Kidney (tissue), 14 donors: ENCODE data around the gene CBX3. TPM values are rescaled to one million over a fixed set of nuclear protein-coding genes. Genes with fewer than 3 reads are reported as not detected.
A peak's percentile ranks its signal among the peaks of the same experiment; 100 is the strongest.

Experiments
- DNase-seq, 5 donors: peaks; one replicate each; pipeline ENCODE4 v3.0.0-alpha.2; 2013 to 2020
- FAIRE-seq: peaks from 2 replicates; lab custom pipeline; 2012; peaks lifted over from hg19 to GRCh38; lab: Jason Lieb, UNC
- H3K27ac ChIP-seq, 2 donors: one replicate each; pipeline ENCODE4 v1.7.0; 2013; ENCODE audit warnings: low read depth in 2 of 2, low read length in 2 of 2, inconsistent platforms in 1 of 2
- H3K27me3 ChIP-seq: one replicate; pipeline ENCODE4 v1.7.1; 2013; ENCODE audit warnings: low read length, inconsistent platforms; ENCODE audit not compliant: control insufficient read depth, insufficient read depth
- H3K36me3 ChIP-seq, 3 donors: one replicate each; pipeline versions ENCODE4 v1.7.0 to v1.7.1; 2013; ENCODE audit warnings: low read length in 3 of 3, control low read depth in 1 of 3, inconsistent platforms in 1 of 3; ENCODE audit not compliant: insufficient read depth in 3 of 3, control insufficient read depth in 2 of 3
- H3K4me1 ChIP-seq, 3 donors: one replicate each; pipeline versions ENCODE4 v1.7.0 to v1.7.1; 2013; ENCODE audit warnings: low read length in 3 of 3, inconsistent platforms in 1 of 3, low read depth in 1 of 3; ENCODE audit not compliant: control insufficient read depth in 2 of 3, insufficient read depth in 2 of 3
- H3K4me3 ChIP-seq, 3 donors: one replicate each; pipeline versions ENCODE4 v1.7.0 to v1.8.1; 2013; ENCODE audit warnings: low read length in 3 of 3, control low read depth in 1 of 3, inconsistent platforms in 1 of 3
- H3K9ac ChIP-seq, 3 donors: one replicate each; pipeline versions ENCODE4 v1.7.0 to v1.7.1; 2013; ENCODE audit warnings: low read length in 3 of 3, control low read depth in 1 of 3, inconsistent platforms in 1 of 3
- H3K9me3 ChIP-seq, 3 donors: one replicate each; pipeline versions ENCODE4 v1.7.0 to v1.7.1; 2013; ENCODE audit warnings: low read length in 3 of 3, control low read depth in 1 of 3, inconsistent platforms in 1 of 3; ENCODE audit not compliant: control insufficient read depth in 2 of 3, insufficient read depth in 1 of 3
- intact Hi-C: fragments of 100-400 bp; cut with DNase I; formaldehyde crosslinking; loops from one replicate; pipeline ENCODE4 v1.11.1; 2022
- polyA plus RNA-seq: library from polyadenylated mRNA; stranded (reverse); fragments of 350-450 nt; fragmentation: Illumina TruSeq; extraction: RNeasy Lipid Tissue Mini Kit (QIAGEN cat#74804); gene quantifications from one replicate; pipeline ENCODE4 v1.2.3, GENCODE V29; 2014; ENCODE audit warnings: low read depth, low replicate concordance; ENCODE audit not compliant: insufficient read depth
- total RNA-seq: library from RNA; stranded (reverse); fragmentation: NEBNext Ultra II Directional; extraction: Animal tissue kit (Norgen Biotek cat#: 25700); gene quantifications from one replicate; pipeline ENCODE4 v1.2.1, GENCODE V29; 2021
- TF ChIP-seq, protein P1 (sequence below): IDR thresholded peaks from 3 replicates; pipeline ENCODE4 v1.5.1; 2012; ENCODE audit warnings: mild to moderate bottlenecking, moderate library complexity, borderline replicate concordance; ENCODE audit not compliant: insufficient read depth; ENCODE audit errors: extremely low read depth
- donor health status: control.
- donor health status: control.
- donor health status: control.
- donor health status: control.
- donor health status: control.
- donor health status: DM: yes; HTN: yes; CAD: no.
- donor health status: Normal renal cell carcinoma (clear cell type).

The CBX3 gene
- total and polyA plus RNA-seq, 2 donors from 2014 or later: 92.4 to 120 TPM

DNA sequence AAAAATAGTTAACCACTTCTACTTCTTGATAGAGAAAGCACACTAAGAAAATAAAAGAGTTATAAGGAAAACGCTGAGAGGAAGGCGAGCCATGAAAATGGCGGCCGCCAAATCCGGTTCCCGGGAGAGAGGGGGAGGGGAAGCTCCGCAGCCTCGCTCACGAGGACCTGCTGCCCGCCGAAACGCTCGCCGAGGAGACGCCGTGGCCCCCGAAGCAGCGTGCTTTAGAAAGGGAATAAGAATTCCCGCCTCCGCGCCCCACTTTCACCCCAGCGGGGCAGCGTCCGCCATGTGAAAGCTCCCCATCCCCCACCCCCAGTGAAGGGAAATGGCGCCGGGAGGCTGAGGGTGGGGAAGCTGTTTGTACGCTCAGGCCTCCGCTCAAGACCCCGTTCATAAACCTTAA, 1.5 kb upstream of the CBX3 start:
- DNase-seq (peak; percentile 75 to 92 (median 86)), FAIRE-seq (no peak)
- H3K27ac ChIP-seq: peak overlapping the region; percentile 99 to 100
- peak overlapping the region; percentile 99 to 100 (median 99) for H3K9ac ChIP-seq
- peak overlapping the region; percentile 71 to 87 (median 85) for H3K4me3 ChIP-seq
- H3K4me1 ChIP-seq: peaks cover 4 to 16% (median 14%) of the 10 kb centered on the region in 3 donors
- peaks cover 7 to 32% (median 15%) of the 10 kb centered on the region in 3 donors for H3K36me3 ChIP-seq
- intact Hi-C loops: no loop called here
- H3K9me3 ChIP-seq: no peaks in the 10 kb centered on the region
- no peaks in the 10 kb centered on the region for H3K27me3 ChIP-seq
- TF ChIP-seq, protein P1, sequence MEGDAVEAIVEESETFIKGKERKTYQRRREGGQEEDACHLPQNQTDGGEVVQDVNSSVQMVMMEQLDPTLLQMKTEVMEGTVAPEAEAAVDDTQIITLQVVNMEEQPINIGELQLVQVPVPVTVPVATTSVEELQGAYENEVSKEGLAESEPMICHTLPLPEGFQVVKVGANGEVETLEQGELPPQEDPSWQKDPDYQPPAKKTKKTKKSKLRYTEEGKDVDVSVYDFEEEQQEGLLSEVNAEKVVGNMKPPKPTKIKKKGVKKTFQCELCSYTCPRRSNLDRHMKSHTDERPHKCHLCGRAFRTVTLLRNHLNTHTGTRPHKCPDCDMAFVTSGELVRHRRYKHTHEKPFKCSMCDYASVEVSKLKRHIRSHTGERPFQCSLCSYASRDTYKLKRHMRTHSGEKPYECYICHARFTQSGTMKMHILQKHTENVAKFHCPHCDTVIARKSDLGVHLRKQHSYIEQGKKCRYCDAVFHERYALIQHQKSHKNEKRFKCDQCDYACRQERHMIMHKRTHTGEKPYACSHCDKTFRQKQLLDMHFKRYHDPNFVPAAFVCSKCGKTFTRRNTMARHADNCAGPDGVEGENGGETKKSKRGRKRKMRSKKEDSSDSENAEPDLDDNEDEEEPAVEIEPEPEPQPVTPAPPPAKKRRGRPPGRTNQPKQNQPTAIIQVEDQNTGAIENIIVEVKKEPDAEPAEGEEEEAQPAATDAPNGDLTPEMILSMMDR: no peak

DNA sequence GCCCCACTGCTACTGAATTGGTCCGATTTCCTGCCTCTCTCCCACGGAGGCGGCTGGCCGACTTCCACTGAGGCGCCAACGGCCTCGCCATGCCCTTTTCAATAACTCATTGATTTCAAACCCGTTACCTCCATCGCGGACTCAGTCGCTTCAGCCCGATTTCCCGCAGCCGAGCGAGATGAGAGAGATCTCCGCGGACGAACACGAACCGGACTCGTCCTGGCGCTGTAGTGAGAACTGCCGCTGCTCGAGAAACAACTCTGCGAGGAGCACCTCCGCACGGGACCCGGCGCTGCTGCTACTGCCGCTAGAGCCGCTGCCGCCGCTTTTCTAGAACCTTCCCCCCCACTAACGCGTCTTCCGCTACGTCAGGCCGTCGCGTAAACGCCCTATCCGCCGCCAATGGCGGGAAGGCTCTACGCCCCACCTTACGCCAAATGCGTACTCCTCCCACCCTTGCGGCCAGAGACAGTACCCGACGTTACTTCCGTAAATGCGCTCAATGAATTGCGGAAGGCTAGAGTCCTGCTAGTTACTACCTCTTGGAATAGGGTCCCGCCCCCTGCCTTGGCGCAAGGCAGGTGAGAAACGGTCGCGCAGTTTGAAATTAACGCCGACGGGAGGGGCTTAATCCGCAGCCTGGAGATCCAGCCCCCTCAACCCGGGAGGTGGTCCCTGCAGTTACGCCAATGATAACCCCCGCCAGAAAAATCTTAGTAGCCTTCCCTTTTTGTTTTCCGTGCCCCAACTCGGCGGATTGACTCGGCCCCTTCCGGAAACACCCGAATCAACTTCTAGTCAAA, 900 bp upstream of the CBX3 start, which contains the start of gene HNRNPA2B1:
Gene HNRNPA2B1, minus strand, starts transcription at position 303 of the 803 bp plus-strand sequence. Its CDS starts 169 bp downstream, at position 134.
- H3K4me1 ChIP-seq: peaks cover 4 to 15% (median 10%) of the 10 kb centered on the region in 3 donors
- H3K27me3 ChIP-seq: no peaks in the 10 kb centered on the region
- peak; percentile 99 to 100 (median 99) for DNase-seq
- intact Hi-C loops: no loop called here
- FAIRE-seq: peak; percentile 93
- peak within 1 kb of the TSS; percentile 71 to 87 (median 85) for H3K4me3 ChIP-seq
- peaks cover 7 to 25% (median 9%) of the 10 kb centered on the region in 3 donors for H3K36me3 ChIP-seq
- no peaks in the 10 kb centered on the region for H3K9me3 ChIP-seq
- TF ChIP-seq, protein P1: no peak
- H3K27ac ChIP-seq: peak within 1 kb of the TSS; percentile 99 to 100
- H3K9ac ChIP-seq: peak within 1 kb of the TSS; percentile 99 to 100 (median 99)

DNA sequence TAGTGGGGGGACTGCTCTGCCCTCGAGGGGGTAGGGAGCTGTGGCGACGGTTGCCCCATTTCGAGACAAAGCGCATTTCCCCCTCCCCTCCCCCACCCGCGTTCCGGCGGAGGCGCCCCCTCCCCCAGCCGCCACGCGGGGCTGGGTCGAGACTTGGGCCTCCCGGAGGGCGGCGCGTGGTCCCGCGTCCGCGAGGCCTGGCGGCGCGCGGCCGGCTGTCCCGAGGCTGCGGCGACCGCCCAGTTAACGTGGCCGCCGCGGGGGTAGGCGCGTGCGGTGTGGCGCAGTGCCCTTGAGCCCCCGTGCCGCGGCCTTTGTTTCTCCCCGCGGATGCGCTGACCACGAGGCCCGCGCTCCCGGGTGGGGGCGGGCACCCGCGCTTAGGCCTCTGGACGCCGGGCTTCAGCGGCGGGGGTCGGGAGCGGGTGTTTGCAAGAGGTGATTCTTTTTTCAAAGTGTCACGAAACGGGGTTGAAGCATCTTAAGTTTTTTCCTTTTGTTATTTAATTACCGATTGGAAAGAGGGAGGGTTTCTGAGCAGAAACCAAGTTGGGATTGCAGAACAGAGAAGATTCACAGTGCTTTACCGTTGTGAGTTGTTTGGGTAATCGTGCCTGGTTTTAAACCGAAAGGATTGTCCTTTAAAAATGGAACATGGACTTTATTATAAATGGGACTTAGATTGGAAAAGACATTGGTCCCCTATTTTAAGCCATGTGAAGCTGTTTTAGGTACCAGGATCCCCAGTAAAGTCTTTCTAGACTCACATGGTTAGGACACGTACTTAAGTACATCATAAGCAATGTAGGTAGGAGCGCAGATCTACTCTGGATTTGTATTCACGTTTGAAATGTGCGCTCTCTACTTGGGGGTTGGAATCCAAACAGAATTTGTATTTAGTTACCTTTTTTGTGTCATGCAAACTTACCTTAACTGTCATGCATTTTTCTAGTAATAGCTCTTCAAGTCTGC, 760 bp downstream of the CBX3 start:
- DNase-seq: peak in 4 of 5 donors; percentile 56 to 87 (median 72)
- Histone ChIP-seq H3K9ac (peak overlapping the region; percentile 76 to 82 (median 80)), H3K27ac (peak overlapping the region; percentile 99 to 100), H3K4me1 (peaks cover 0 to 5% (median 1%) of the 10 kb centered on the region in 3 donors), H3K9me3 (no peaks in the 10 kb centered on the region), H3K27me3 (no peaks in the 10 kb centered on the region), H3K4me3 (peak overlapping the region; percentile 75 to 85 (median 80)), H3K36me3 (peaks cover 4 to 20% (median 9%) of the 10 kb centered on the region in 3 donors)
- no peak for FAIRE-seq
- TF ChIP-seq, protein P1: no peak
- intact Hi-C loops: no loop called here
